ENCODE results near the gene YPEL5.

- TF ChIP-seq CTCF (IDR thresholded peaks at IDR 0.05) = no peak
- no peak for TF ChIP-seq POLR2A (IDR thresholded peaks at IDR 0.05)
- TF ChIP-seq POLR2AphosphoS5 (IDR thresholded peaks at IDR 0.05) = no peak
These were observed 55.2 kb downstream of the YPEL5 start for GRCh38 chr2:30201990-30202389.
